Mesenchymal stem cell (in vitro differentiated cells and primary cell): ENCODE results near the gene PAN3.
A peak's percentile ranks its signal among the peaks of the same experiment; 100 is the strongest.

Experiments used
- DNase-seq: peaks from one replicate; pipeline ENCODE4 v3.0.0-alpha.2; 2013
- H2AFZ ChIP-seq: one replicate; pipeline ENCODE4 v1.6.1; 2013; ENCODE audit warnings: low read depth, mild to moderate bottlenecking, control low read depth, inconsistent platforms, low read length, moderate library complexity
- H2AK5ac ChIP-seq: 2 replicates; pipeline ENCODE4 v1.6.1; 2013; ENCODE audit warnings: low read length, moderate library complexity, mild to moderate bottlenecking, inconsistent platforms; ENCODE audit not compliant: severe bottlenecking
- H2BK120ac ChIP-seq: one replicate; pipeline ENCODE4 v1.6.1; 2013; ENCODE audit warnings: low read depth, mild to moderate bottlenecking, inconsistent platforms, low read length, moderate library complexity
- H2BK12ac ChIP-seq, 2 experiments: one replicate each; pipeline ENCODE4 v1.6.1; 2013; ENCODE audit warnings: inconsistent platforms in 2 of 2, low read length in 2 of 2, mild to moderate bottlenecking in 2 of 2, moderate library complexity in 2 of 2, control low read depth in 1 of 2
- H2BK15ac ChIP-seq: one replicate; pipeline ENCODE4 v1.6.1; 2013; ENCODE audit warnings: mild to moderate bottlenecking, low read depth, inconsistent platforms; ENCODE audit not compliant: poor library complexity, severe bottlenecking
- H2BK5ac ChIP-seq: 2 replicates; pipeline ENCODE4 v1.6.1; 2013; ENCODE audit warnings: low read depth, mild to moderate bottlenecking, low read length, control low read depth, inconsistent platforms; ENCODE audit not compliant: poor library complexity, severe bottlenecking
- H3K14ac ChIP-seq, 2 experiments: one replicate each; pipeline ENCODE4 v1.6.1; 2013; ENCODE audit warnings: inconsistent platforms in 2 of 2, low read length in 2 of 2, control low read depth in 1 of 2, mild to moderate bottlenecking in 1 of 2, moderate library complexity in 1 of 2
- H3K18ac ChIP-seq, 2 experiments: one replicate each; pipeline ENCODE4 v1.6.1; 2013; ENCODE audit warnings: inconsistent platforms in 2 of 2, low read length in 2 of 2, control low read depth in 1 of 2, low read depth in 1 of 2, mild to moderate bottlenecking in 1 of 2
- H3K23ac ChIP-seq, 2 experiments: one replicate each; pipeline ENCODE4 v1.6.1; 2013; ENCODE audit warnings: inconsistent platforms in 2 of 2, low read length in 2 of 2, mild to moderate bottlenecking in 2 of 2, moderate library complexity in 2 of 2, control low read depth in 1 of 2
- H3K27ac ChIP-seq: 2 replicates; pipeline ENCODE4 v1.5.1; 2013; ENCODE audit warnings: mild to moderate bottlenecking, moderate library complexity, low read length, control low read depth, inconsistent platforms; ENCODE audit not compliant: poor library complexity, severe bottlenecking
- H3K27me3 ChIP-seq, 2 experiments: 2 replicates each; pipeline versions ENCODE4 v1.6.1 to v1.7.0; 2013; ENCODE audit warnings: low read length in 2 of 2, mild to moderate bottlenecking in 2 of 2, moderate library complexity in 2 of 2, control low read depth in 1 of 2, inconsistent platforms in 1 of 2; ENCODE audit not compliant: control insufficient read depth in 1 of 2, insufficient read depth in 1 of 2
- H3K36me3 ChIP-seq, 2 experiments: 2 replicates each; pipeline versions ENCODE4 v1.6.1 to v1.7.0; 2013; ENCODE audit warnings: low read length in 2 of 2, control low read depth in 1 of 2, inconsistent platforms in 1 of 2, low read depth in 1 of 2, mild to moderate bottlenecking in 1 of 2; ENCODE audit not compliant: insufficient read depth in 2 of 2, control insufficient read depth in 1 of 2
- H3K4ac ChIP-seq, 2 experiments: one replicate each; pipeline ENCODE4 v1.6.1; 2013; ENCODE audit warnings: inconsistent platforms in 2 of 2, low read length in 2 of 2, mild to moderate bottlenecking in 2 of 2, moderate library complexity in 2 of 2, control low read depth in 1 of 2, low read depth in 1 of 2
- H3K4me1 ChIP-seq: 2 replicates; pipeline ENCODE4 v1.6.1; 2013; ENCODE audit warnings: low read depth, low read length, control low read depth; ENCODE audit not compliant: control insufficient read depth, insufficient read depth
- H3K4me2 ChIP-seq: 2 replicates; pipeline ENCODE4 v1.6.1; 2013; ENCODE audit warnings: low read length, mild to moderate bottlenecking, inconsistent platforms; ENCODE audit not compliant: poor library complexity, severe bottlenecking
- H3K4me3 ChIP-seq, 2 experiments: 2 replicates each; pipeline versions ENCODE4 v1.5.1 to v1.7.0; 2013; ENCODE audit warnings: low read length in 2 of 2, mild to moderate bottlenecking in 2 of 2, control low read depth in 1 of 2, low read depth in 1 of 2; ENCODE audit not compliant: insufficient read depth in 1 of 2
- H3K79me1 ChIP-seq: replicated peaks from 2 replicates; pipeline ENCODE4 v1.6.1; 2013; ENCODE audit warnings: mild to moderate bottlenecking, control low read depth, low read length, inconsistent platforms; ENCODE audit not compliant: poor library complexity, severe bottlenecking
- H3K9ac ChIP-seq: 2 replicates; pipeline ENCODE4 v1.7.0; 2013; ENCODE audit warnings: mild to moderate bottlenecking, low read length, moderate library complexity
- H3K9me3 ChIP-seq: 2 replicates; pipeline ENCODE4 v1.7.0; 2013; ENCODE audit warnings: mild to moderate bottlenecking, low read length; ENCODE audit not compliant: control insufficient read depth
- H4K8ac ChIP-seq: one replicate; pipeline ENCODE4 v1.6.1; 2013; ENCODE audit warnings: inconsistent platforms, mild to moderate bottlenecking, low read length, moderate library complexity
- H4K91ac ChIP-seq: one replicate; pipeline ENCODE4 v1.6.1; 2013; ENCODE audit warnings: mild to moderate bottlenecking, low read length, inconsistent platforms
- WGBS: methylation state at CpG from one replicate; pipeline ENCODE4 v1.1.7; 2013; ENCODE audit warnings: mixed read lengths; 5-methylcytosine and 5-hydroxymethylcytosine counted together

The PAN3 gene

DNA sequence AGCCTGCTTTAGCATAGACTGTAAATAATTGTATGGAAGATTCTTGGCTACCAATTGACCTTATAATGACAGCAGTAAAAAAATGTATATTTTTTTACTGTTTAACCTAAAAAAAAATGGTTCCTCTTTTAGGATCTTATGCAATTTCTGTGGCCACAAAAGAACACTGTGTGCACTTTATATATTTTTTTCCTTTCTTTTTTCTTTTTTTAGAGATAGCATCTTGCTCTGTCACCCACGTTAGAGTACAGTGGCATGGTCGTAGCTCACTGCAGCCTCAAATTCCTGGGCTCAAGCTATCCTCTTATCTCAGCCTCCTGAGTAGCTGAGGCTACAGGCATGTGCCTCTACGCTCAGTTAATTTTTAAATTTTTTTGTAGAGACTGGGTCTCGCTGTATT lies 44.0 kb upstream of the PAN3 start:
- Histone ChIP-seq H2BK15ac (no peak overlapping the region), H3K9ac (no peak overlapping the region), H2BK120ac (no peak overlapping the region), H3K18ac (no peak overlapping the region), H3K36me3 (no peaks in the 10 kb centered on the region), H3K4me2 (no peak overlapping the region), H3K4me1 (no peaks in the 10 kb centered on the region), H3K23ac (no peak overlapping the region), H3K27me3 (peaks cover 21 to 51% of the 10 kb centered on the region in 2 experiments), H2BK12ac (no peak overlapping the region), H4K91ac (no peak overlapping the region), H3K4ac (no peak overlapping the region), H3K27ac (no peak overlapping the region), H2AK5ac (no peak overlapping the region), H2AFZ (no peak overlapping the region), H3K79me1 (no peaks in the 10 kb centered on the region), H2BK5ac (no peak overlapping the region), H3K9me3 (peaks cover 14% of the 10 kb centered on the region), H3K4me3 (no peak overlapping the region), H3K14ac (no peak overlapping the region), H4K8ac (no peak overlapping the region)
- 62% methylated on average over 4 of the region's 4 CpGs for WGBS
- DNase-seq, result no peak

DNA sequence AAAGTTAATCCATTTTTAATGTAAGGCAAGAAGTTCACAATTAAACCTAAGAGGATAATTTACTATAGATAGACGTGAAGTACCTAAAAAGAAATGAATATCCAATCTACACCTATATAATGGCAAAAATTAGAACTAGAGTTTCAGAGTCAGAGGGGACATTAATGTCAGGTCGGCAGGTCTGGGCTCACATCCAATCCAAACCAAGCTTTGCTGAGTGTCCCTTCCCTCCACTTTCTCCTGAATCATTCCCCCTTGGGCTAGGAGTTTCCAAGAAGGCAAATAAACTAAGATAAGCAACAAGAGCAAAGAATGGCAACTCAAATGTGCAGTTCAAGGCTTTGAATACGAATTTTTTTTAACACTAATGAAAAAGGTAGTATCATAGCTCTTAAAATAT lies 40.8 kb upstream of the PAN3 start:
- no peak for DNase-seq
- Histone ChIP-seq H2BK120ac (no peak overlapping the region), H2BK12ac (no peak overlapping the region), H2BK5ac (no peak overlapping the region), H3K79me1 (no peaks in the 10 kb centered on the region), H3K4me2 (no peak overlapping the region), H3K4me3 (no peak overlapping the region), H4K91ac (no peak overlapping the region), H2AK5ac (no peak overlapping the region), H2AFZ (no peak overlapping the region), H2BK15ac (no peak overlapping the region), H3K27me3 (peaks cover 45 to 83% of the 10 kb centered on the region in 2 experiments), H3K36me3 (no peaks in the 10 kb centered on the region), H3K27ac (no peak overlapping the region), H3K4me1 (peaks cover 11% of the 10 kb centered on the region), H3K4ac (no peak overlapping the region), H3K9ac (no peak overlapping the region), H4K8ac (no peak overlapping the region), H3K9me3 (peaks cover 14% of the 10 kb centered on the region), H3K18ac (no peak overlapping the region), H3K14ac (no peak overlapping the region), H3K23ac (no peak overlapping the region)
- WGBS, result 90% methylated on average over 2 of the region's 3 CpGs

DNA sequence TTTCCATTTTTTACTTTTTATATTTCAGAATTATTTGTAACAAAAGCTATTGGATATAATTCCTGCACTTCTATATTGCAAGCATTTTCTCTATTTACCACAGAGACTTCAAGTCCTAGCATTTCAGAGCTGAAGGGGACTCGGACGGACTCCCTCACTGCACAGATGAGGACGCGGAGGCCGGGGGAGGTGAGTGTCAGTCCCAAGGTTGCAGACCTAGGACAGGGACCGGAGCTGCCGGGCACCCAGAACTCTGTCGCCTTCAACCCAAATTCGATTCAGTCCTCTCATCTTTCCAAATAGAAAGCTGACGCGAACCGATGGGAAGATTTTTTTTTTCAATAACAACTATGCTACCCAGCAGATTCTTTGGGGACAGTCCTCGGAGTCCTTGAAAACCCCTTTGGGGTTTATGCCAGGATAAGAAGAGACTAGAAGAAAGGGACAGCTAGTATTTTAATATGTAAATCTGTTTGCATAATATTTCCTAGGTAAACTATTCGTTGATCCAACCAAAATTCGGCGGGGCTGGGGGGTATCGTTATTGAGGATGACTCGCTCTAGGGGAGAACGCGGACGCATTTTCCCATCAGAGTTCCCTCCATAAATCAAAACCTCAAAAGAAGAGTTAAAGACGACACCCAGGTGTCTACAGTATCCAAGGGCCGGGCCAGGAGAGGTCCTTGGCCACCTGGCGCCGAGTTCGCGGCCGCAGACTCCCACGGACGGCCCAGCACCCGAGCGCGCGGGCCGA lies 38.8 kb upstream of the PAN3 start:
- Histone ChIP-seq H3K36me3 (no peaks in the 10 kb centered on the region), H3K9me3 (peaks cover 14% of the 10 kb centered on the region), H2AFZ (no peak overlapping the region), H3K14ac (no peak overlapping the region), H3K4me1 (peaks cover 11% of the 10 kb centered on the region), H2BK120ac (no peak overlapping the region), H4K8ac (no peak overlapping the region), H3K4ac (no peak overlapping the region), H3K9ac (no peak overlapping the region), H3K79me1 (no peaks in the 10 kb centered on the region), H3K18ac (no peak overlapping the region), H2BK15ac (no peak overlapping the region), H3K27me3 (peaks cover 48 to 81% of the 10 kb centered on the region in 2 experiments), H3K4me3 (peak overlapping the region; percentile 13 to 53), H3K27ac (no peak overlapping the region), H3K4me2 (peak overlapping the region; percentile 99), H4K91ac (no peak overlapping the region), H2BK12ac (no peak overlapping the region), H3K23ac (no peak overlapping the region), H2BK5ac (no peak overlapping the region), H2AK5ac (no peak overlapping the region)
- no peak for DNase-seq
- WGBS, result 20% methylated on average over 26 of the region's 35 CpGs

DNA sequence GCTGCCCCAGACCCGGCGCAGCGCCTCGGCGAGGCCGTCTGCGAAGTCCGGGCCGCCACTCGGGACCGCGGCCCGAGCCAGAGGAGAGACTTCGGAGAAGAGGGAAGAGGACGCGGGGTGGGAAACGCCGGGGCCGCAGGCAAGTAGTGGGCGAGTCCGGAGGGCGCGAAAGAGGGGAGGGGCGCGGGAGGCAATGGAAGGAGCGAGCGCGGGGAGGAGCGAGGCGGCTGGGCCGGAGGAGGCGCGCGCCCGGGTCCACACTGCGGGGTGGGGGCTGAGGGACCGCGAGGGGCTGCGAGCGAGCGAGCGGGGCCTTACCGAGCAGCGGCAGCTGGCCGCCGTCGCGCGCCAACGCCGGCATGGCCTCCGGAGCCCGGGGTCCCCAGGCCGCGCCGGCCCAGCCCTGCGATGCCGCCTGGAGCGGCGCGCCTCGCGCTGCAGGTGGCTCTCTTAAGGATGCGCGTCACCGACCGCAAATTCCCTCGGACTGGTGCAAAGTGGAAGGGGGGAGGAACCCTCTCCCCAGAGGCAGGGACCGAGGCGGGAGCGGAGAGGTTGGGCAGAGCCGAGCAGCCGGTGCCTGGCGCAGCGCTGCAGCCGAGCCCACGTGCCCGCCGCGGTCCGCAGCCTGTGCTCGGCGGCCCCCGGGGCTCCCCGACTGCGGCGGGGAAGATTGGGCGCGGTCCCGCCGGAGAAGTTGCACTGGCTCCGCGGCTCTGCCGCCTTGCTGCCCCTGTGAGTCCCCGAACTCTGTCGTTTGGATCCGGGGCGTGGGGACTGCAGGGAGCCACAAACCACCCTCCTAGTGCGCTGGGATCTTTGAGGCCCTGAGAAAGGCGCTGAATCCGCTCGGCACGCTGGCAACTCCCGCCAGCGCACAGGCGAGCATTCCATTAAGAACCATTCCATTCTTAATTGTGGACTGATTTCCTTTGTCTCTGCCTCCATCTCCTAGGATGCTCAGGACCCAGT lies 37.9 kb upstream of the PAN3 start, which contains the start of gene FLT3:
Gene FLT3, minus strand, starts transcription at position 427 of the 972 bp plus-strand sequence. Its CDS starts 66 bp downstream, at position 361.
- H3K9me3 ChIP-seq, result peaks cover 14% of the 10 kb centered on the region
- no peak within 1 kb of the TSS for H2AFZ ChIP-seq
- under 1% methylated on average over 62 of the region's 106 CpGs for WGBS
- peak within 1 kb of the TSS; percentile 99 for H3K4me2 ChIP-seq
- peaks cover 50 to 77% of the 10 kb centered on the region in 2 experiments for H3K27me3 ChIP-seq
- no peak within 1 kb of the TSS for H3K9ac ChIP-seq
- no peak within 1 kb of the TSS for H2BK120ac ChIP-seq
- no peak within 1 kb of the TSS for H2AK5ac ChIP-seq
- H3K23ac ChIP-seq, result peak within 1 kb of the TSS in 1 of 2 experiments; percentile 40
- no peaks in the 10 kb centered on the region for H3K79me1 ChIP-seq
- peak within 1 kb of the TSS; percentile 37 to 53 for H3K4me3 ChIP-seq
- H3K36me3 ChIP-seq, result no peaks in the 10 kb centered on the region
- no peak within 1 kb of the TSS for H3K27ac ChIP-seq
- H4K91ac ChIP-seq, result no peak within 1 kb of the TSS
- H3K14ac ChIP-seq, result no peak within 1 kb of the TSS
- no peak within 1 kb of the TSS for H3K4ac ChIP-seq
- H3K18ac ChIP-seq, result no peak within 1 kb of the TSS
- no peak within 1 kb of the TSS for H2BK5ac ChIP-seq
- no peak within 1 kb of the TSS for H4K8ac ChIP-seq
- DNase-seq, result peak; percentile 39
- no peak within 1 kb of the TSS for H2BK15ac ChIP-seq
- H2BK12ac ChIP-seq, result no peak within 1 kb of the TSS
- H3K4me1 ChIP-seq, result peaks cover 11% of the 10 kb centered on the region
